ENCODE data around the gene GPR108. TPM values are rescaled to one million over a fixed set of nuclear protein-coding genes. Genes with fewer than 3 reads are reported as not detected.
"Not testable (repeated sequence)": the region's sequence is repeated elsewhere in the genome, so short reads cannot be mapped to it uniquely, and the experiment has no call there.

GPR108 gene
- total RNA-seq, 1 experiment from 2014 or later = 43.0 TPM

GRCh38 chr19:6709549-6709948, 27.8 kb downstream of the GPR108 start:
- intact Hi-C loops (cut with micrococcal nuclease; ENCODE audit: unreplicated experiment) (no loop called here), in situ Hi-C loops (cut with HindIII; ENCODE audit: low pct_unique_long_range_greater_than_20kb, low sequenced_read_pairs) (no loop called here)
- ATAC-seq (no peak), DNase-seq (ENCODE audit: low read depth, low spot score) (no peak)
- no peak overlapping the region for H3K4me3 ChIP-seq (ENCODE audit: low read depth in 2 of 2, low read length in 2 of 2)
- H3K9me3 ChIP-seq (ENCODE audit: control insufficient read depth, insufficient read depth, low read depth, low read length) = no peaks in the 10 kb centered on the region
- H3K27me3 ChIP-seq (ENCODE audit: control insufficient read depth, insufficient read depth, low read length) = no peaks in the 10 kb centered on the region
- CTCF ChIA-PET = no interaction called here
- POLR2A ChIA-PET = no interaction called here
- BruUV-seq (replicated peaks) = no TSS peak
- no peaks in the 10 kb centered on the region for H3K36me3 ChIP-seq (ENCODE audit: control insufficient read depth, insufficient read depth, low read length)
- no peak for TF ChIP-seq REST (IDR thresholded peaks at IDR 0.05; ENCODE audit: insufficient read depth in 1 of 2, low read depth in 2 of 2, low read length in 1 of 2)
- no peak for TF ChIP-seq CTCF (IDR thresholded peaks at IDR 0.05)
- no peak for TF ChIP-seq TCF7L2 (IDR thresholded peaks at IDR 0.05; ENCODE audit: low read depth, low read length)
- no peak for TF ChIP-seq POLR2AphosphoS5 (IDR thresholded peaks at IDR 0.05; ENCODE audit: low read depth, low read length)
- TF ChIP-seq SIN3A (IDR thresholded peaks at IDR 0.05; ENCODE audit: borderline replicate concordance, insufficient read depth, low read depth, low read length) = no peak
- no peaks in the 10 kb centered on the region for H3K4me1 ChIP-seq (ENCODE audit: control insufficient read depth, insufficient read depth, low read length)
- no peak overlapping the region for H3K27ac ChIP-seq (ENCODE audit: low read length)

GRCh38 chr19:6708913-6709312, 28.5 kb downstream of the GPR108 start:
- CTCF ChIA-PET; DNase-seq (ENCODE audit: low read depth, low spot score); intact Hi-C loops (cut with micrococcal nuclease; ENCODE audit: unreplicated experiment); POLR2A ChIA-PET; H3K9me3 ChIP-seq (ENCODE audit: control insufficient read depth, insufficient read depth, low read depth, low read length); H3K27ac ChIP-seq (ENCODE audit: low read length); H3K36me3 ChIP-seq (ENCODE audit: control insufficient read depth, insufficient read depth, low read length); H3K4me3 ChIP-seq (ENCODE audit: low read depth in 2 of 2, low read length in 2 of 2); H3K4me1 ChIP-seq (ENCODE audit: control insufficient read depth, insufficient read depth, low read length); H3K27me3 ChIP-seq (ENCODE audit: control insufficient read depth, insufficient read depth, low read length); ATAC-seq; in situ Hi-C loops (cut with HindIII; ENCODE audit: low pct_unique_long_range_greater_than_20kb, low sequenced_read_pairs); BruUV-seq (replicated peaks): not testable (repeated sequence)

GRCh38 chr19:6708346-6708745, 29.0 kb downstream of the GPR108 start:
- no peak for TF ChIP-seq POLR2AphosphoS5 (IDR thresholded peaks at IDR 0.05; ENCODE audit: low read depth, low read length)
- no peak for TF ChIP-seq REST (IDR thresholded peaks at IDR 0.05; ENCODE audit: insufficient read depth in 1 of 2, low read depth in 2 of 2, low read length in 1 of 2)
- TF ChIP-seq SIN3A (IDR thresholded peaks at IDR 0.05; ENCODE audit: borderline replicate concordance, insufficient read depth, low read depth, low read length) = no peak
- no peak for TF ChIP-seq CTCF (IDR thresholded peaks at IDR 0.05)
- TF ChIP-seq TCF7L2 (IDR thresholded peaks at IDR 0.05; ENCODE audit: low read depth, low read length) = no peak
- no TSS peak for BruUV-seq (replicated peaks)
- Histone ChIP-seq H3K27ac (ENCODE audit: low read length) (no peak overlapping the region), H3K27me3 (ENCODE audit: control insufficient read depth, insufficient read depth, low read length) (no peaks in the 10 kb centered on the region), H3K36me3 (ENCODE audit: control insufficient read depth, insufficient read depth, low read length) (no peaks in the 10 kb centered on the region), H3K4me1 (ENCODE audit: control insufficient read depth, insufficient read depth, low read length) (no peaks in the 10 kb centered on the region), H3K4me3 (ENCODE audit: low read depth in 2 of 2, low read length in 2 of 2) (no peak overlapping the region), H3K9me3 (ENCODE audit: control insufficient read depth, insufficient read depth, low read depth, low read length) (no peaks in the 10 kb centered on the region)
- ATAC-seq (no peak), DNase-seq (ENCODE audit: low read depth, low spot score) (no peak)
- in situ Hi-C loops (cut with HindIII; ENCODE audit: low pct_unique_long_range_greater_than_20kb, low sequenced_read_pairs) = no loop called here
- CTCF ChIA-PET = no interaction called here
- POLR2A ChIA-PET = no interaction called here
- intact Hi-C loops (cut with micrococcal nuclease; ENCODE audit: unreplicated experiment) = no loop called here
